DND-41 (cell line): ENCODE data around the gene TMEFF1.

Source experiments
- EZH2 ChIP-seq: IDR thresholded peaks from 3 replicates; pipeline ENCODE4 v1.6.1; 2012; ENCODE audit warnings: borderline replicate concordance, low read depth, mild to moderate bottlenecking, moderate library complexity, low read length, inconsistent platforms; ENCODE audit not compliant: severe bottlenecking
- TF ChIP-seq, protein P1 (sequence below): IDR thresholded peaks from 2 replicates; pipeline ENCODE4 v1.5.1; 2012; ENCODE audit warnings: borderline replicate concordance, low read length, moderate library complexity, mild to moderate bottlenecking; ENCODE audit not compliant: poor library complexity, severe bottlenecking; ENCODE audit errors: extremely low read depth

DNA sequence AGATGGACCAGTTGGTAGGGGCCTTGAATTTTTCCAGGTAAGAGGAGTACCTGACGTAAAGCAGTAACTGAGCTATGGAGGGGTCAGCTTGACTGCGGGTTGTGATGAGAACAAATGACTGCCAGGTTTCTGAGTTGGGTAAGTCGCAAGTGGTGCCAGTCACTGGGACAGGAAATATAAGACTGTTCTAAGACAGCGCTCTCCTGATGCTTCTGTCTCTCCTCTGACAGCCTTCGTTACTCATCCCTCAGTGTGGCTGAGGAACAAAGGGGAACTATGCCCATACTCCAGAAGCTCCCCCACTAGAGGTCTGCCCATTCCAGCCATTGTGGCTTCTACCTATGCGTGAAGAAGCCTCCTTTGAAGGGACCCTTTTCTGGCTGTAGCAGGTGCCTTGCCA, 118.2 kb downstream of the TMEFF1 start:
- TF ChIP-seq, protein P1, sequence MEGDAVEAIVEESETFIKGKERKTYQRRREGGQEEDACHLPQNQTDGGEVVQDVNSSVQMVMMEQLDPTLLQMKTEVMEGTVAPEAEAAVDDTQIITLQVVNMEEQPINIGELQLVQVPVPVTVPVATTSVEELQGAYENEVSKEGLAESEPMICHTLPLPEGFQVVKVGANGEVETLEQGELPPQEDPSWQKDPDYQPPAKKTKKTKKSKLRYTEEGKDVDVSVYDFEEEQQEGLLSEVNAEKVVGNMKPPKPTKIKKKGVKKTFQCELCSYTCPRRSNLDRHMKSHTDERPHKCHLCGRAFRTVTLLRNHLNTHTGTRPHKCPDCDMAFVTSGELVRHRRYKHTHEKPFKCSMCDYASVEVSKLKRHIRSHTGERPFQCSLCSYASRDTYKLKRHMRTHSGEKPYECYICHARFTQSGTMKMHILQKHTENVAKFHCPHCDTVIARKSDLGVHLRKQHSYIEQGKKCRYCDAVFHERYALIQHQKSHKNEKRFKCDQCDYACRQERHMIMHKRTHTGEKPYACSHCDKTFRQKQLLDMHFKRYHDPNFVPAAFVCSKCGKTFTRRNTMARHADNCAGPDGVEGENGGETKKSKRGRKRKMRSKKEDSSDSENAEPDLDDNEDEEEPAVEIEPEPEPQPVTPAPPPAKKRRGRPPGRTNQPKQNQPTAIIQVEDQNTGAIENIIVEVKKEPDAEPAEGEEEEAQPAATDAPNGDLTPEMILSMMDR: no peak
- TF ChIP-seq EZH2: no peak
